K562 (cell line): ENCODE data around the gene KLF18. TPM values are rescaled to one million over a fixed set of nuclear protein-coding genes. Genes with fewer than 3 reads are reported as not detected.
A peak's percentile ranks its signal among the peaks of the same experiment; 100 is the strongest.

Experiments used
- ATAC-seq: fragments of 200-7000 bp; cut with Tn5 transposase; 3 replicates; pipeline ENCODE4 v1.9.1; 2020; ENCODE audit warnings: moderate library complexity
- BruUV-seq: library from RNA; stranded (reverse); fragments of 400-500 nt; replicated peaks from 2 replicates; lab custom pipeline; 2021; lab: Mats Ljungman, UMichigan
- CTCF ChIA-PET: fragments of 300-600 bp; formaldehyde crosslinking; extraction: SDS; loops from one replicate; lab custom pipeline; 2021; ENCODE audit warnings: low intra/inter-chr PET ratio; lab: Yijun Ruan, JAX
- POLR2A ChIA-PET: fragments of 300-600, 350-650 bp; sonication (Branson Sonifier 250); formaldehyde crosslinking; extraction: SDS; loops from one replicate; lab custom pipeline; 2021; ENCODE audit warnings: antibody characterized with exemption, inconsistent platforms; lab: Yijun Ruan, JAX
- DNase-seq, 4 experiments: peaks; one replicate each; pipeline versions ENCODE4 v3.0.0 to v3.0.0-alpha.2; 2011 to 2018; ENCODE audit warnings: low spot score in 3 of 4, mixed read lengths in 3 of 4; ENCODE audit errors: extremely low read depth in 1 of 4
- FAIRE-seq: peaks from 2 replicates; lab custom pipeline; 2011; peaks lifted over from hg19 to GRCh38; lab: Jason Lieb, UNC
- H2AFZ ChIP-seq: 2 replicates; pipeline ENCODE4 v1.6.0; 2011; ENCODE audit warnings: low read depth, low read length, control low read depth, inconsistent platforms
- H3K27ac ChIP-seq: fragments of 200-600 bp; 3 replicates; pipeline ENCODE4 v1.8.0; 2011; ENCODE audit warnings: low read depth, mild to moderate bottlenecking, control low read depth, inconsistent platforms, low read length, moderate library complexity, mixed read lengths; ENCODE audit errors: extremely low read depth
- H3K27me3 ChIP-seq, 2 experiments: fragments of 300-600 bp in 1 of 2; 2 replicates in 1 of 2; 3 replicates in 1 of 2; pipeline versions ENCODE4 v1.6.0 to v1.8.0; 2011; ENCODE audit warnings: inconsistent platforms in 2 of 2, low read length in 2 of 2, mild to moderate bottlenecking in 1 of 2, mixed read lengths in 1 of 2, moderate library complexity in 1 of 2; ENCODE audit not compliant: control insufficient read depth in 2 of 2, insufficient read depth in 2 of 2
- H3K36me3 ChIP-seq: fragments of 300-600 bp; 3 replicates; pipeline ENCODE4 v1.8.0; 2011; ENCODE audit warnings: mild to moderate bottlenecking, low read length, inconsistent platforms; ENCODE audit not compliant: control insufficient read depth, insufficient read depth
- H3K4me1 ChIP-seq, 2 experiments: fragments of 200-600 bp in 1 of 2; replicated peaks in 1 of 2; 2 replicates in 1 of 2; 3 replicates in 1 of 2; pipeline versions ENCODE4 v1.5.1 to v1.8.0; 2011; ENCODE audit warnings: inconsistent platforms in 2 of 2, low read length in 2 of 2, mild to moderate bottlenecking in 1 of 2, mixed read lengths in 1 of 2, moderate library complexity in 1 of 2; ENCODE audit not compliant: control insufficient read depth in 2 of 2, insufficient read depth in 2 of 2
- H3K4me2 ChIP-seq: 2 replicates; pipeline ENCODE4 v1.6.1; 2011; ENCODE audit warnings: low read length, control low read depth, inconsistent platforms, mixed read lengths; ENCODE audit not compliant: insufficient read depth
- H3K4me3 ChIP-seq: fragments of 200-600 bp; sonication (generic), shearing (Covaris generic); 2 replicates; pipeline ENCODE4 v1.5.1; 2016; ENCODE audit warnings: control low read depth, inconsistent platforms
- H3K79me2 ChIP-seq: fragments of 200-600 bp; 3 replicates; pipeline ENCODE4 v1.8.0; 2011; ENCODE audit warnings: low read length, inconsistent platforms; ENCODE audit not compliant: control insufficient read depth, insufficient read depth
- H3K9ac ChIP-seq, 2 experiments: 2 replicates each; pipeline versions ENCODE4 v1.6.0 to v1.6.1; 2011; ENCODE audit warnings: low read depth in 2 of 2, low read length in 2 of 2, control low read depth in 1 of 2, inconsistent platforms in 1 of 2, mild to moderate bottlenecking in 1 of 2, mixed read lengths in 1 of 2; ENCODE audit not compliant: insufficient read depth in 1 of 2
- H3K9me1 ChIP-seq: one replicate; pipeline ENCODE4 v1.6.0; 2011; ENCODE audit warnings: inconsistent platforms, mild to moderate bottlenecking, low read length, moderate library complexity; ENCODE audit not compliant: control insufficient read depth, insufficient read depth
- H3K9me3 ChIP-seq: replicated peaks from 2 replicates; pipeline ENCODE4 v1.5.1; 2011; ENCODE audit warnings: low read depth, low read length, inconsistent platforms; ENCODE audit not compliant: control insufficient read depth, insufficient read depth
- H4K20me1 ChIP-seq: replicated peaks from 2 replicates; pipeline ENCODE4 v1.6.1; 2011; ENCODE audit warnings: low read length, inconsistent platforms, mixed read lengths; ENCODE audit not compliant: control insufficient read depth, insufficient read depth
- STAT5A ChIP-seq: IDR thresholded peaks from 2 replicates; pipeline ENCODE4 v1.6.1; 2012; ENCODE audit warnings: low read length, inconsistent platforms, borderline replicate concordance
- TFAP4 ChIP-seq: sonication (generic); formaldehyde crosslinking; IDR thresholded peaks from 2 replicates; pipeline ENCODE4 v1.8.0; 2022; ENCODE audit warnings: missing genetic modification reagents, mild to moderate bottlenecking, moderate library complexity, borderline replicate concordance
- ZEB2 ChIP-seq: fragments of 450-650 bp; IDR thresholded peaks from 2 replicates; pipeline ENCODE4 v1.6.1; 2016
- ZNF512 ChIP-seq: IDR thresholded peaks from 2 replicates; pipeline ENCODE4 v1.6.1; 2016; ENCODE audit warnings: missing genetic modification characterization, missing compliant biosample characterization
- in situ Hi-C: fragments of 300-500 bp; cut with MboI; formaldehyde crosslinking; loops from 4 replicates; pipeline ENCODE4 v1.15.0; 2018; ENCODE audit warnings: inconsistent platforms, mixed read lengths
- intact Hi-C: fragments of 100-400 bp; cut with micrococcal nuclease; formaldehyde crosslinking; loops from 2 replicates; pipeline ENCODE4 v1.14.2; 2022
- polyA plus RNA-seq, 8 experiments: library from polyadenylated mRNA; depleted of rRNA in 4 of 8; stranded (reverse) in 5 of 8; unstranded in 3 of 8; fragments of >200 nt; fragmentation: Nextera tagmentation in 2 of 8; fragmentation: Illumina TruSeq in 1 of 8; extraction: Ambion mirVana in 2 of 8; extraction: Trizol in 1 of 8; gene quantifications; 2 replicates each; pipeline versions ENCODE4 v1.2.1 to v1.2.3, GENCODE V29; 2011 to 2014; ENCODE audit warnings: inconsistent platforms in 1 of 8, missing spikeins in 1 of 8
- total RNA-seq, 7 experiments: library from RNA; depleted of rRNA in 6 of 7; stranded (reverse); fragments of >200 nt in 6 of 7; fragmentation: Illumina TruSeq in 2 of 7; extraction: Trizol in 2 of 7; gene quantifications; 2 replicates each; pipeline versions ENCODE4 v1.2.1 to v1.2.3, GENCODE V29; 2011 to 2021; ENCODE audit warnings: low replicate concordance in 1 of 7

The KLF18 gene
- total and polyA plus RNA-seq, 9 of the 15 experiments (the other 6 are each of a cell fraction or from before 2014, with no cell fraction given) = not detected

GRCh38 chr1:44158871-44159270, 17.4 kb upstream of the KLF18 start:
- FAIRE-seq (no peak), DNase-seq (no peak), ATAC-seq (no peak)
- Histone ChIP-seq H3K4me3 (no peak overlapping the region), H3K27ac (no peak overlapping the region), H3K4me1 (no peaks in the 10 kb centered on the region; a peak in 1 of 5 replicates), H3K36me3 (no peaks in the 10 kb centered on the region), H3K27me3 (peaks cover 3 to 6% of the 10 kb centered on the region in 2 experiments; a peak in 3 of 5 replicates), H3K79me2 (no peaks in the 10 kb centered on the region), H3K9ac (no peak overlapping the region), H3K9me1 (no peaks in the 10 kb centered on the region), H3K4me2 (no peak overlapping the region), H4K20me1 (no peaks in the 10 kb centered on the region)
- in situ Hi-C loops (no loop called here), intact Hi-C loops (no loop called here)
- ChIA-PET CTCF (no interaction called here), POLR2A (no interaction called here)
- TF ChIP-seq TFAP4 (CRISPR knock-in tag) (no peak), ZEB2 (no peak), STAT5A (no peak), ZNF512 (tag) (peak; percentile 83)
- TF ChIP-seq, all 486 proteins: peak for 1
- no TSS peak for BruUV-seq
- no peaks in the 10 kb centered on the region; the same call in 1 of the 2 replicates for H3K9me3 ChIP-seq
- H2AFZ ChIP-seq = no peak overlapping the region
